ENCODE measurements around the gene C1QTNF9B. TPM values are rescaled to one million over a fixed set of nuclear protein-coding genes. Genes with fewer than 3 reads are reported as not detected.

The C1QTNF9B gene
- total RNA-seq, 1 donor from 2014 or later, result not detected

DNA sequence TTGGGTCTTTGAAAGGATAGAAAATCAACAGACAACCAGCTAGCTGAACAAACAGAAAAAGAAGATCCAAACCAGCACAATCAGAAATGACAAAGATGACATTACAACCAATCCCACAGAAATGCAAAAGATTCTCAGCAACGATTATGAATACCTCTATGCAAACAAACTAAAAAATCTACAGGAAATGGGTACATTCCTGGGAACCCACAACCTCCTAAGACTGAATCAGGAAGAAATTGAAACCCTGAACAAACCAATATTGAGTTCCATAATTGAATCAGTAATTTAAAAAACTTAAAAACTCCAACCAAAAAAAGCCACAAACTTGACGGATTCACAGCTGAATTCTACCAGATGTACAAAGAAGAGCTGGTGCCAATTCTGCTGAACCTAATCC lies 20.9 kb upstream of the C1QTNF9B start:
- Mint-ChIP-seq H3K27me3 (peaks cover 15% of the 10 kb centered on the region), H3K4me1 (ENCODE audit: unreplicated experiment) (no peaks in the 10 kb centered on the region), H3K9me3 (no peaks in the 10 kb centered on the region), H3K27ac (no peak overlapping the region), H3K36me3 (no peaks in the 10 kb centered on the region), H3K4me3 (no peak overlapping the region)
- TF ChIP-seq, protein P1, sequence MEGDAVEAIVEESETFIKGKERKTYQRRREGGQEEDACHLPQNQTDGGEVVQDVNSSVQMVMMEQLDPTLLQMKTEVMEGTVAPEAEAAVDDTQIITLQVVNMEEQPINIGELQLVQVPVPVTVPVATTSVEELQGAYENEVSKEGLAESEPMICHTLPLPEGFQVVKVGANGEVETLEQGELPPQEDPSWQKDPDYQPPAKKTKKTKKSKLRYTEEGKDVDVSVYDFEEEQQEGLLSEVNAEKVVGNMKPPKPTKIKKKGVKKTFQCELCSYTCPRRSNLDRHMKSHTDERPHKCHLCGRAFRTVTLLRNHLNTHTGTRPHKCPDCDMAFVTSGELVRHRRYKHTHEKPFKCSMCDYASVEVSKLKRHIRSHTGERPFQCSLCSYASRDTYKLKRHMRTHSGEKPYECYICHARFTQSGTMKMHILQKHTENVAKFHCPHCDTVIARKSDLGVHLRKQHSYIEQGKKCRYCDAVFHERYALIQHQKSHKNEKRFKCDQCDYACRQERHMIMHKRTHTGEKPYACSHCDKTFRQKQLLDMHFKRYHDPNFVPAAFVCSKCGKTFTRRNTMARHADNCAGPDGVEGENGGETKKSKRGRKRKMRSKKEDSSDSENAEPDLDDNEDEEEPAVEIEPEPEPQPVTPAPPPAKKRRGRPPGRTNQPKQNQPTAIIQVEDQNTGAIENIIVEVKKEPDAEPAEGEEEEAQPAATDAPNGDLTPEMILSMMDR (conservative IDR thresholded peaks at IDR 0.05), result no peak
- DNase-seq (ENCODE audit: extremely low spot score, unreplicated experiment), result no peak

DNA sequence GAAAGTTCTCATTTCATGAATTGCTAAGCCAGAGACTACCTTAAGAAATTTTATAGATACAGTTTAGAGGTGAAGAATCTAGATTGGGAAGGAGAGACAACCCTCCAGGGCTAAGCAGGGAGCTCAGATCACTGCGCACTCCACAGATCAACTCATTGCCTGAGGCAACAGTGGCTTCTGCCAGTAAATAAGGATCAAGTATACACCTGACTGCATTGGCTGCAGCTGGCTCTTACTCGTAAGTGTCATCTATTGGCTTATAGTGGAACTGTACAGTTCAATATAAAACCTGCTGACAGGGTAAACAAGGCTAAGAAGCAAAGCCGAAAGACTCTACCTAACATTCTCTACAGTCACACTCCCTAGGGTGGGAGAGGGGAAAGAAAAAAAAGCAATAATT lies 18.0 kb upstream of the C1QTNF9B start:
- Mint-ChIP-seq H3K27ac (no peak overlapping the region), H3K4me1 (ENCODE audit: unreplicated experiment) (no peaks in the 10 kb centered on the region), H3K36me3 (no peaks in the 10 kb centered on the region), H3K27me3 (peaks cover 15% of the 10 kb centered on the region), H3K4me3 (no peak overlapping the region), H3K9me3 (no peaks in the 10 kb centered on the region)
- TF ChIP-seq, protein P1 (conservative IDR thresholded peaks at IDR 0.05), result no peak
- DNase-seq (ENCODE audit: extremely low spot score, unreplicated experiment), result no peak

DNA sequence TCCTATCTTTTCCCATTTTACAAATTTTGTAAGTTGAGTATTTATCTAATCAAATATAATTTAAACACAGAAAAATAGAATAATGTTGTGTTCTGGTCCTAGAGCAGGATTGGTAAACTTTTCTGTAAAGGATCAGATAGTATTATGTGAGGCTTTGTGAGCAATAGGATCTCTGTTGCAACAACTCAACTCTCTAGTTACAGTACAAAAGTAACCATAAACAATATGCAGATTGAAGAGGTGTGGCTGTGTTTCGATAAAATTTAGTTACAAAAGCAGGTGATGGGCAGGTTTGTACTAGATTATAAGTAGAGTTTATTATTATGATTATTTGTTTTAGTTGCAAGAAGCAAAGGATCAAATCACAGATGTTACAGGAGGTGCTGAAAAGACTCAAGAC lies 15.2 kb upstream of the C1QTNF9B start:
- no peak for DNase-seq (ENCODE audit: extremely low spot score, unreplicated experiment)
- H3K9me3 Mint-ChIP-seq, result no peaks in the 10 kb centered on the region
- no peak overlapping the region for H3K4me3 Mint-ChIP-seq
- no peak overlapping the region for H3K27ac Mint-ChIP-seq
- no peaks in the 10 kb centered on the region for H3K27me3 Mint-ChIP-seq
- H3K36me3 Mint-ChIP-seq, result no peaks in the 10 kb centered on the region
- H3K4me1 Mint-ChIP-seq (ENCODE audit: unreplicated experiment), result peaks cover 8% of the 10 kb centered on the region
- TF ChIP-seq, protein P1 (conservative IDR thresholded peaks at IDR 0.05), result no peak

DNA sequence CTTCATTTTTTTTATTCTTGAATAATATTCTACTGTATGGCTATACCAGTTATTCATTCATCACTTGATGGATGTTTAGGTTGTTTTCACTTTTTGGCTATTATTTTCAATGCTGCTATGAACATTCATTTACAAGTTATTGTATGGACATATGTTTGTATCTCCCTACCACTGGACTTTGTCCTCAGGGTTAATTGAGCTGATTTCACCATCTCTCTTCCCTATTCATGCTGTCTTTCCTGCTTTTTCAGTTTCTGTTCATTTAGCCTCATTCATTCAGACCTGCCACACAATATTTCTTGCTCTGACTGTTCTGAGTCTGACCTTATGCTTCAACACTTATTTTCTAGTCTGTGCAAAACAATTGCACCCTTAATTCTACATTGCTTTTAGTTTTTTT lies 12.3 kb upstream of the C1QTNF9B start:
- no peak for DNase-seq (ENCODE audit: extremely low spot score, unreplicated experiment)
- peak overlapping the region; percentile 1 for H3K27ac Mint-ChIP-seq
- H3K27me3 Mint-ChIP-seq, result no peaks in the 10 kb centered on the region
- peaks cover 8% of the 10 kb centered on the region for H3K4me1 Mint-ChIP-seq (ENCODE audit: unreplicated experiment)
- peak overlapping the region; percentile 13 for H3K4me3 Mint-ChIP-seq
- no peaks in the 10 kb centered on the region for H3K9me3 Mint-ChIP-seq
- H3K36me3 Mint-ChIP-seq, result no peaks in the 10 kb centered on the region
- TF ChIP-seq, protein P1 (conservative IDR thresholded peaks at IDR 0.05), result no peak

DNA sequence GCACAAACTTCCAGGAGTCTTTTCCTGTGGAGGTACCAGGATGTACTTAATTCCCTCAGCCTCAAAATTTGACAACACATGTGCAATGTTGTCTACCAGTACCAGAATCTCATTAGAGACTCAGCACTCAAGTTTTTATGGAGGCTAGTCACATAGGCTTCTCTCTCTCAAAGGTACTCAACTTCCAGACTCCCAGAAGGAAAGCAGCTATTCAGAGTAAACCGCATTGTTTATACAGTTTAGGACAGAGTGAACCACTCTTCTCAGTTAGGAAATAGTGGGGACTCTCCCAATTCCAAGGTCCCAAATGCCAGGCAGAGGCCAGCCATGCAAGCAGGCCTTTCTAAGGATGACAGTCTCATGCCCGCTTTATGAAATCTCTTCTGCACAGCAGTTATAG lies 8.5 kb upstream of the C1QTNF9B start:
- no peak overlapping the region for H3K4me3 Mint-ChIP-seq
- no peaks in the 10 kb centered on the region for H3K36me3 Mint-ChIP-seq
- H3K9me3 Mint-ChIP-seq, result no peaks in the 10 kb centered on the region
- no peak for DNase-seq (ENCODE audit: extremely low spot score, unreplicated experiment)
- peaks cover 8% of the 10 kb centered on the region for H3K4me1 Mint-ChIP-seq (ENCODE audit: unreplicated experiment)
- no peak overlapping the region for H3K27ac Mint-ChIP-seq
- TF ChIP-seq, protein P1 (conservative IDR thresholded peaks at IDR 0.05), result no peak
- peaks cover 16% of the 10 kb centered on the region for H3K27me3 Mint-ChIP-seq

DNA sequence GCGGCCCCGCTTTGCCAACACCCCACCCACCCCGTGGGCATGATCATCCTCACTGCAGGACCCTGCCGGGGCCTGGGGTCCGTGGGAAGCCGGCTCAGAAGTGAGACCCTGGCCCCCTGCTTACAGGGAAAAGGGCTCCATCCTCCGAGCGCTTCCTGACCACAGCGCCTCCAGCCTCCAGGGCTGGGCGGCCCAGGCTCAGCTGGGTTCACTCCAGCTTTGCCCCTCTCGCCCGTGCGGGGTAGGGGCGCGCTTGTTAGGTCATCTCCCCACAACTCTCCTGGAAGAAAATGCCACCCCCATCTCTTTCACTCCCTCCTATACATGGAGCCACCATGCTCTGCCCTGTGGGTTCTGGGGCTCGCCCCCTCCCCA lies 6.6 kb upstream of the C1QTNF9B start:
- H3K4me1 Mint-ChIP-seq (ENCODE audit: unreplicated experiment), result no peaks in the 10 kb centered on the region
- H3K4me3 Mint-ChIP-seq, result no peak overlapping the region
- H3K9me3 Mint-ChIP-seq, result no peaks in the 10 kb centered on the region
- no peak for DNase-seq (ENCODE audit: extremely low spot score, unreplicated experiment)
- TF ChIP-seq, protein P1 (conservative IDR thresholded peaks at IDR 0.05), result no peak
- H3K27me3 Mint-ChIP-seq, result peaks cover 16% of the 10 kb centered on the region
- no peaks in the 10 kb centered on the region for H3K36me3 Mint-ChIP-seq
- no peak overlapping the region for H3K27ac Mint-ChIP-seq
